GM18498 (cell line): ENCODE results near the gene LDLRAD4.

Experiments
- ATAC-seq: cut with Tn5 transposase; IDR thresholded peaks from one replicate; pipeline ENCODE4 v1.9.1; 2021; ENCODE audit warnings: mild to moderate bottlenecking, moderate library complexity; ENCODE audit not compliant: unreplicated experiment

Gene LDLRAD4

GRCh38 chr18:13454363-13455150 lies 236.0 kb downstream of the LDLRAD4 start:
- no peak for ATAC-seq

GRCh38 chr18:13455471-13455870 lies 236.9 kb downstream of the LDLRAD4 start:
- ATAC-seq: no peak

DNA sequence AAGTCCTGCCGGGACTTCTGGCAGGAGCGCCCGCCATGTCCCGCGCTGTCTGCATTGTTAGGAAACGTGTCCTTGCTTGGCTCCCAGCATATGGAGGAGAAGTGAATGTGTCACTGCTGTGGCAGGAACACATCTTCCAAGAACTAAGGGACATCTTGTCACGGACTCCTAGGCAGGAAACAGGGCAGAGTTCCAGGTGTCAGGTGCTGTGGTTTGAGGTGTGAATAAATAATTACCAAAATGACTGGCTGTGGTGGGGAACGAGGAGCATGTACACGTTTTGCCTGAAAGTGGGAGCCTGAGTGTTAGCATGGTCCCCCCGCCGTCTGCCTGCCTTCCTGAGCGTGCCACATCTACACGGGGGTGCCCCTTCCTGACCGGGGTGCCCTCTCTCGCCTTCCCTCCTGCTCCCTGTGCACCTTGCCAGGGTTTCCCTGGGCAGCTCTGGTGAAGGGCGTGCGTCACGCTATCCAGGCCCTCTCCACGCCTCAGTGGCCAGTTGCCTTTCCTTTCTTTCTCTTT lies 237.5 kb downstream of the LDLRAD4 start:
- peak; percentile 67 for ATAC-seq

- no peak for ATAC-seq
Observed at GRCh38 chr18:13456736-13457271, 238.2 kb downstream of the LDLRAD4 start.

DNA sequence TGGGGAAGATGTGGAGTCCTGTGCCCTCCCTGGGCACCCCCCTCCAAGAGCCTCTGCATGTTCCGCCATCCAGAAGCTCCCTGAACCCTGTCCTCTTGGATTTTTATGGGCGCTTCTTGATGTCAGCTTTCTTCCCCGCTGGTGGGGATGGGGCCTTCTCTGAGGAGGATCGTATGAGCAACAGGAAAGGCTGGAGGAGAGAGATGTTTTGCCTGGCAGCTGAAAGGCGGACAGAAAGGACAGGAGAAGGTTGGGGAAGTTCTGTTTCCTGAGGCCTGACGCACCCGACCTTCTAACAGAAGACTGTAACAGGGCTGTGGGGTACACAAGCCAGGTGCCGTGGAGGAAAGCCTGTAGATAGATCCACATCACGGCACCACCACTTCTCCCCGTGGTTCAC lies 238.8 kb downstream of the LDLRAD4 start:
- no peak for ATAC-seq

- no peak for ATAC-seq
Observed at GRCh38 chr18:13460946-13461345, 242.4 kb downstream of the LDLRAD4 start.

GRCh38 chr18:13461469-13461868 lies 242.9 kb downstream of the LDLRAD4 start:
- ATAC-seq: no peak

DNA sequence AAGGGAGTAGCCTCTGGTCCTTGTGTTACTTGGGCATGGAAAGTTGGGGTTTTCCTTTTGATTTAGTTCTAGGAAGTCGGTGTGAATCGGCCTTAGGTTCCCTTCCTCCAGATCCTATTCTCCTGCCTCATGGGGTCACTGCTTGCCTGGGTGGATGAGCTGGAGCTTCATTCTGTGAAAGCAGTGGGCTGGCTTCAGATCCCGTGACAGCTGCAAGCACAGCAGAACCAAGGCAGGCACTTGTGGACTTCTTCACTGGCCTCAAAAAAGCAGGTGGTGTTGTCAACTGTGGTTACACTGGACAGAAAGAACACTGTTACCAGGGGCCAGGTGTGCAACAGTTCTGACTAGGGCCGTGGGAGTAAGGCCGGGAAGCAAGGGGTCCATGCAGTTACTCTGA lies 243.4 kb downstream of the LDLRAD4 start:
- no peak for ATAC-seq

GRCh38 chr18:13462686-13463085 lies 244.1 kb downstream of the LDLRAD4 start:
- ATAC-seq: no peak

DNA sequence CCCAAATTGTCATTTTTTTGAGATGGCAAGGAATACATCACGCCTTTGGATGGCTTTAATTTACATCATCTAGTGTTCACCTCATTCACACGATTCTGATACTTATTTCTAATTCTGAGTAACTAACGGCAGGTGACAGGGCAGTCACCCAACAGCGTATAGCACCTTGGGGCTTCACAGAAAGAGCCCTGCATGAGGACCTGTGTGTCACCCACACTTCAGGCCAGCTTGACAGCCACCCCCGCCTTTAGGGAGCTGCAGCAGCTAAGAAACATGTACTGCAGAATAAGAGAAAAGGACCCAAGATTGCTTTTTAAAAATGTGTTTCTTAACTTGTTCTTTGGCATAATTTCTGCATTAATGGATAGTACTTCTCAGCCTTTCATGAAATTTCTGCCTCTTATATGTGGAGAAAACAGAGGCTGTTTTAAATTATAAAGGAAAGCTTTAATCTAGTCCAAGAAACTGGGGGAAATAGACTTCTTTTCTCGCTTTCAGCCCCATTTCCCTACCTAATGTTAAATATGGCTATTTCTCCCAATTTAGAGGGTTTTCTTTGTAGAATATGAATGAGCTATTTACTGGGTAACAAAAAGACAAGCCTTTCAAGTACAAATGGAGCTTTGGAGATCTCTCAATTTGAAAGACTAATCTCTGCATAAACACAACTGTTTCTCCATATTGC lies 245.1 kb downstream of the LDLRAD4 start:
- no peak for ATAC-seq

DNA sequence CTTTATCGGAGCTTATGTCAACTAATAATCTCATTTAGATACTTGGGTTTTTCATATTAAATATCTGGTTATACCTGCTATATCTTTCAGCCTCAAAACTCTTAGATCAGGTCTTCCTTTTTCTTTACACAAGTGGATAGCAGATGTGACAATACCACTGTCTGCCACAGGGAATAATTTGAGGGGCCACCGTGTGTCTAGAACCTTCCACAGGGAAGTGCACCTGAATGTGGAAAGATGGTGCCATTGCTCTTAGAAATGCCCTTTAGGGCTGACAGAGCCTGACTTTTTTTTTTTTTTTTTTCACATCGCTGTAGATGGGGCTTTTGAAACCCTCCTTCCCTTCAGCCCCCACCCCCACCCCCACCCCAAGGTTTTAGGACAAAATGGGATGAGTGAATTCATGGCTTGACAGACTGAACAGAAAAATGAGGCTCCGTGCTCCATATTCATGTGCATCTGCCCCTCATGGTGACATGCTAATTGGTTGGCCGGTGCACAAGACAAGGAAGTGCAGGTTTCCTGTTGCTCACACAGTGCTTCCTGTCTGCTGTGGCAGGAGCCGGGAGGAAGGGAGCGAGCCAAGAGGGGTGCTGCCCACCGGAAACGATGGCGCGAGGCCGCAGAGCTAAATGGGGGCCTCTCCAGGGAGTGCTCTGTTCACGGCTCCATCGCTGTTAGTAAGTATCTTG lies 246.0 kb downstream of the LDLRAD4 start:
- peak; percentile 95 for ATAC-seq

- ATAC-seq: no peak
Observed at GRCh38 chr18:13465124-13465446, 246.5 kb downstream of the LDLRAD4 start.

DNA sequence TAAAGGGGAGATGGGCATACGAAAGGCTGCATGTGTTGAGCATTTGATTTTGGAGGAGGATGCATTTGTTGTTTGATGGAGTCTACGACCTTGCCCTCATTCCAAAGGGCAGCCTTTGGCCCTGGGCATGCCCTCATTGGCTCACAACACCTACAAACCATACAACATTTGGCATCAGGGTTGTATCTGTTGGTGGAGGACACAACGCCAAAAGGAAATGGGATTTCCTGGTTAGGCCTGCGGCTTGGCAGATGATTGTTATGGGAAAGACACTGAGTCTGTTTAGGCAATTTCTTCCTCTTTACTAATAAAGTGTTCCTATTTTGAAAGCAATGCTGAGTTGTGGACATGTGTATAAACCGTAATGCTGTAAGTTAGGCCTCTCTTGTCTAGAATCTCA lies 246.9 kb downstream of the LDLRAD4 start:
- ATAC-seq: no peak

- ATAC-seq: no peak
Observed at GRCh38 chr18:13470516-13471197, 252.1 kb downstream of the LDLRAD4 start.

- no peak for ATAC-seq
Observed at GRCh38 chr18:13471198-13471845, 252.8 kb downstream of the LDLRAD4 start.

GRCh38 chr18:13471971-13472628 lies 253.5 kb downstream of the LDLRAD4 start:
- no peak for ATAC-seq

GRCh38 chr18:13473751-13474150 lies 255.2 kb downstream of the LDLRAD4 start:
- no peak for ATAC-seq

- no peak for ATAC-seq
Observed at GRCh38 chr18:13474336-13474735, 255.8 kb downstream of the LDLRAD4 start.

DNA sequence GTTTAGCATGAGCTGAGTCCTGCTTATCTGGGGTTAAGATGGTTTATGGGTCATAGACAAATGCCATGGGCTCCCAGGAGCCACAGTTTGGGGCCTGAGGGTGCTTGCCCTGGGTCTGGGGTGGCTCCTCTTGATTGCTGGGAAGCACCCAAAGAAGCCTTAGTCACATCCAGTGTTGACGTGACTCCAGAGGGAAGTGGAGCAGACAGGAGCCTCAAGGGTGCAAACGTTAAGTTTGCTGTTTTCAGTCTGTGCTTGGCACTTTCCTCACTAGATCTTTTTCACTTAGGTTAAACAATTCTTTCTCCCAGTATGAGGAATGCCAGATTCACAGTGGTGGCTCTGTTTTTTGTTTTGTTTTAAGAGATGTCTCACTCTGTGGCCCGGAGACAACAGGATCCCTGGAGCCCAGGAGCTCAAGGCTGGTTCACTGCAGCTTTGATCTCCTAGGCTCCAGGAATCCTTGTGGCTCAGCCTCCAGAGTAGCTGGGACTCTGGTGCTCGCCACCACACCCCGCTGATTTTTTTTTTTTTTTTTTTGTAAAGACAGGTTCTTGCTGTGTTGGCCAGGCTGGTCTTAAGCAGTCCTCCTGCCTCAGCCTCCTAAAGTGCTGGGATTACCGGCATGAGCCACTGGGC lies 256.5 kb downstream of the LDLRAD4 start:
- ATAC-seq: no peak
